Fibroblast of lung (primary cell): ENCODE data around the gene TBC1D17. TPM values are rescaled to one million over a fixed set of nuclear protein-coding genes. Genes with fewer than 3 reads are reported as not detected.
"Not testable (repeated sequence)": the region's sequence is repeated elsewhere in the genome, so short reads cannot be mapped to it uniquely, and the experiment has no call there.

Experiments
- DNase-seq, 2 donors: peaks; one replicate each; pipeline versions ENCODE4 v3.0.0 to v3.0.0-alpha.2; 2010; ENCODE audit warnings: low read depth in 2 of 2
- H2AFZ ChIP-seq: 2 replicates; pipeline ENCODE4 v1.5.1; 2012; ENCODE audit warnings: low read length, control low read depth, inconsistent platforms
- H3K27ac ChIP-seq: 2 replicates; pipeline ENCODE4 v1.5.1; 2011; ENCODE audit warnings: low read length, control low read depth; ENCODE audit not compliant: insufficient read depth
- H3K27me3 ChIP-seq: 2 replicates; pipeline ENCODE4 v1.5.1; 2011; ENCODE audit warnings: mild to moderate bottlenecking, low read length; ENCODE audit not compliant: control insufficient read depth, insufficient read depth
- H3K36me3 ChIP-seq: 2 replicates; pipeline ENCODE4 v1.5.1; 2011; ENCODE audit warnings: low read length; ENCODE audit not compliant: control insufficient read depth, insufficient read depth
- H3K4me1 ChIP-seq: 2 replicates; pipeline ENCODE4 v1.5.1; 2011; ENCODE audit warnings: low read length; ENCODE audit not compliant: control insufficient read depth, insufficient read depth; ENCODE audit errors: extremely low read depth
- H3K4me2 ChIP-seq: 2 replicates; pipeline ENCODE4 v1.5.1; 2011; ENCODE audit warnings: low read length, control low read depth; ENCODE audit not compliant: insufficient read depth; ENCODE audit errors: extremely low read depth
- H3K4me3 ChIP-seq, 4 experiments: fragments of 200-600 bp in 1 of 4; sonication (generic) in 1 of 4; replicated peaks in 1 of 4; 2 replicates each; pipeline ENCODE4 v1.5.1; 2011 to 2016; ENCODE audit warnings: low read length in 4 of 4, low read depth in 3 of 4, mild to moderate bottlenecking in 3 of 4, control low read depth in 2 of 4, inconsistent platforms in 1 of 4, mixed read lengths in 1 of 4; ENCODE audit not compliant: insufficient read depth in 1 of 4; ENCODE audit errors: control extremely low read depth in 1 of 4
- H3K79me2 ChIP-seq: 2 replicates; pipeline ENCODE4 v1.5.1; 2012; ENCODE audit warnings: mild to moderate bottlenecking, low read length, inconsistent platforms; ENCODE audit not compliant: control insufficient read depth, insufficient read depth
- H3K9ac ChIP-seq: 2 replicates; pipeline ENCODE4 v1.5.1; 2011; ENCODE audit warnings: mild to moderate bottlenecking, low read length, control low read depth; ENCODE audit not compliant: insufficient read depth
- H3K9me3 ChIP-seq: 2 replicates; pipeline ENCODE4 v1.5.1; 2012; ENCODE audit warnings: low read depth, low read length; ENCODE audit not compliant: control insufficient read depth, insufficient read depth
- H4K20me1 ChIP-seq: 2 replicates; pipeline ENCODE4 v1.5.1; 2011; ENCODE audit warnings: low read length; ENCODE audit not compliant: control insufficient read depth, insufficient read depth; ENCODE audit errors: extremely low read depth
- EZH2 ChIP-seq: IDR thresholded peaks from 2 replicates; pipeline ENCODE4 v1.5.1; 2012; ENCODE audit warnings: low read length, control low read depth, mild to moderate bottlenecking; ENCODE audit errors: missing control alignments
- polyA plus RNA-seq, 2 donors: library from polyadenylated mRNA; depleted of rRNA in 1 of 2; stranded (reverse) in 1 of 2; unstranded in 1 of 2; fragments of >200 nt; gene quantifications; 2 replicates each; pipeline ENCODE4 v1.2.1, GENCODE V29; 2011 to 2012; ENCODE audit warnings: missing spikeins in 1 of 2
- total RNA-seq: library from RNA; depleted of rRNA; stranded (reverse); fragments of >200 nt; gene quantifications from 2 replicates; pipeline ENCODE4 v1.2.1, GENCODE V29; 2014
- TF ChIP-seq, protein P1 (sequence below), 2 donors: IDR thresholded peaks in 1 of 2; conservative IDR thresholded peaks in 1 of 2; 1 replicate in 1 of 2; 2 replicates in 1 of 2; pipeline ENCODE4 v1.5.1; 2011 to 2012; ENCODE audit warnings: low read length in 2 of 2, control low read depth in 1 of 2, inconsistent platforms in 1 of 2, low read depth in 1 of 2, mild to moderate bottlenecking in 1 of 2

Gene TBC1D17
- total and polyA plus RNA-seq, 2 donors (not counting 1 experiment from before 2014, with no cell fraction given): 19.5 to 32.5 TPM

DNA sequence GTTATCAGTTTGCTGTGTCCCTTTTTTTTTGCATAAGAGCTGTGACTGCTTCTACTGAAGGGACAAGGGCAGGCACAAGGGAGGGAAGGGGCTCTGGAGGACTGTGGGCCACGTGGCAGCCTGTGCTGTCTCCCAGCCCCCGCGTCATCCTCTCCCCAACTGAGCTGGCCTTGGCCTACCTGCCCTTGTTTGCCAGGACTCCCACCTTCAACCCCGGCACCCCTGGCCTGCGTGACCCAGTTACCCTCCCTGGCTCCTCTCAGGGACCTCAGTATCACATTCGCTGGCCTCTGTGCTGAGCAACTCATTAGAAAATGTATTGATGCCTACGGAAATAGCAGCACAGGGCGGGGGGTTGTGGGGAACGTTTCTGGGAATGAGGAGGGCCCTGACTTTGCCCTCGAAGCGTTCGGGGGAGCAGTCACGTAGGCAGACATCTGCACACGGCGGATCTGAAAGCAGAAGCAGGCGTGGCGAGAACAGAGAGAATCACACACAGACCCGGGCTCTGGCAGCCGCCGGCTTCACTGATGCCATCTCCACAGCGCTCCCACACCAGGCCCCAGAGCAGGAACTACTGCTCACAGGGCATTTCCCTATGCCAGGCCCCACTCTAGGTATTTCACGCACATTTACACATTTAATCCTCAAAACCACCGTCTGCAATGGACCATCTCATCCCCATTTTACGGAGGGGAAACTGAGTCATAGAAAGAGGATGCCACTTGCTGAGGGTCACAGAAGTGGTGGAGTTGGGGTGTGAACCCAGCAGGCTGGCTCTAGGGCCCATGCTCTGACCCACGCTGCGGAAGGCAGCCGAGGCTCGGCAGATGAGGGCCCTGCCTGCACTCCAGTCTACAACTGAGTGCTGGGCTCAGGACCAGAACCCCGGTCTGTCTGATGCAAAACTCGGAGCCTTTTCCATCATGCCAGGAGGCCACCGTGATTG, 45.8 kb downstream of the TBC1D17 start:
- Histone ChIP-seq H4K20me1 (no peaks in the 10 kb centered on the region), H3K9ac (no peak overlapping the region), H3K4me3 (no peak overlapping the region), H3K4me2 (no peak overlapping the region), H3K4me1 (peaks cover 14% of the 10 kb centered on the region), H3K79me2 (peaks cover 88% of the 10 kb centered on the region), H3K9me3 (no peaks in the 10 kb centered on the region), H3K27ac (no peak overlapping the region), H3K36me3 (peaks cover 27% of the 10 kb centered on the region), H3K27me3 (no peaks in the 10 kb centered on the region), H2AFZ (no peak overlapping the region)
- TF ChIP-seq, protein P1, sequence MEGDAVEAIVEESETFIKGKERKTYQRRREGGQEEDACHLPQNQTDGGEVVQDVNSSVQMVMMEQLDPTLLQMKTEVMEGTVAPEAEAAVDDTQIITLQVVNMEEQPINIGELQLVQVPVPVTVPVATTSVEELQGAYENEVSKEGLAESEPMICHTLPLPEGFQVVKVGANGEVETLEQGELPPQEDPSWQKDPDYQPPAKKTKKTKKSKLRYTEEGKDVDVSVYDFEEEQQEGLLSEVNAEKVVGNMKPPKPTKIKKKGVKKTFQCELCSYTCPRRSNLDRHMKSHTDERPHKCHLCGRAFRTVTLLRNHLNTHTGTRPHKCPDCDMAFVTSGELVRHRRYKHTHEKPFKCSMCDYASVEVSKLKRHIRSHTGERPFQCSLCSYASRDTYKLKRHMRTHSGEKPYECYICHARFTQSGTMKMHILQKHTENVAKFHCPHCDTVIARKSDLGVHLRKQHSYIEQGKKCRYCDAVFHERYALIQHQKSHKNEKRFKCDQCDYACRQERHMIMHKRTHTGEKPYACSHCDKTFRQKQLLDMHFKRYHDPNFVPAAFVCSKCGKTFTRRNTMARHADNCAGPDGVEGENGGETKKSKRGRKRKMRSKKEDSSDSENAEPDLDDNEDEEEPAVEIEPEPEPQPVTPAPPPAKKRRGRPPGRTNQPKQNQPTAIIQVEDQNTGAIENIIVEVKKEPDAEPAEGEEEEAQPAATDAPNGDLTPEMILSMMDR (conservative IDR thresholded peaks at IDR 0.05 in 1 of 2, IDR thresholded peaks at IDR 0.05 in 1 of 2; ENCODE audit: low read depth in 1 of 2, low read length in 2 of 2): no peak
- TF ChIP-seq EZH2: no peak
- no peak for DNase-seq

DNA sequence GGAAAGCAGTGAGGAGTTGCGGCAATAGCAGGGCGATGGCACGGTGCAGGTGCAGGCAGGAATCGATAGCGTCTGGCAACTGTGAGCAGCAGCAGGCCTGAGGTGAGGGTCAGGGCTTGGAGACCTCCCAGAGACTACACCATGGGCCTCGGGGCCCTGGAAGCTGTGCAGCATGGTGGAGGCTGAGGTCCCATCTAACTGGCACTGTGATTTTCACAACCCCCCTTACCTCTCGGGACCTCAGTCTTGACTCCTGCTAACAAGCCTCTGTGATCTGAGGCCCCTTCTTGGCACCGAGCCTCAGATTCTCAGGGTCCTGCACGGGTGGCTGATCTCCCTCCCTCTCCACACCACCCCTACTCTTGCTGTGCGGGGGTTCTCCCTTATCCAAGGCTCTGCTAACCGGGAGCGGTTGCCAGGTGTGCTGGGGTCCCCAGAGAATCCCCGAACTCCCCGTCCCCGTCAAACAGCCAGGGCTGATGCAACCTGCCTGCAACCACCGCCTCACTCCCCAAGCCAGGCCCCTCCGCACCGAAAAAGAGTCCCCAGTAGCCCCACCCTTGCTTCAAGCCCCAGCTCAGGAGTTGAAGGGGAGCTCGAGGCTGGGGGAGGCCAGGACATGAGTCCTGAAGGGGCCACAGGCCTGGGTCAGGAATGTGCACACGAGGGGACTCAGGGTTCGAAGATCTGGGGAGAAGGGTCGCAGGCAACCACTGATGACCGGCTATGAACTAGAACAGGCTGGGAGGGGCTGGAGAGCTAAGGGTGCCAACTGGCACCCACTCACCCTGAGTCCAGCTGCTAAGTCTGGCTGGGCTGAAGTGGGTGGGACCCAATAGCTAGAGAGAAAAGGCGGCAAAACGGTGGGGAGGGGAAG, 46.7 kb downstream of the TBC1D17 start:
- Histone ChIP-seq H3K4me2 (no peak overlapping the region), H4K20me1 (no peaks in the 10 kb centered on the region), H2AFZ (no peak overlapping the region), H3K27me3 (no peaks in the 10 kb centered on the region), H3K9me3 (no peaks in the 10 kb centered on the region), H3K27ac (no peak overlapping the region), H3K79me2 (peaks cover 90% of the 10 kb centered on the region), H3K4me1 (peaks cover 14% of the 10 kb centered on the region), H3K4me3 (no peak overlapping the region), H3K36me3 (peaks cover 27% of the 10 kb centered on the region), H3K9ac (no peak overlapping the region)
- DNase-seq: peak in 1 of 2 donors; percentile 39
- TF ChIP-seq EZH2: no peak
- TF ChIP-seq, protein P1 (conservative IDR thresholded peaks at IDR 0.05 in 1 of 2, IDR thresholded peaks at IDR 0.05 in 1 of 2; ENCODE audit: low read depth in 1 of 2, low read length in 2 of 2): no peak

DNA sequence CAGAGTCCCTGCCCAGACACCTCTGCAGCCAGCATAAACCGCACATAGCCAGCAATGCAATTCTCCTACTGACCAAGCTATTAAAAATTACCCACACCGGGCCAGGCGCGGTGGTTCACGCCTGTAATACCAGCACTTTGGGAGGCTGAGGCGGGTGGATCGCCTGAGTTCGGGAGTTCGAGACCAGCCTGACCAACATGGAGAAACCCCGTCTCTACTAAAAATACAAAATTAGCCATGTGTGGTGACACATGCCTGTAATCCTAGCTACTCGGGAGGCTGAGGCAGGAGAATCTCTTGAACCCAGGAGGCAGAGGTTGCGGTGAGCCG, 47.3 kb downstream of the TBC1D17 start:
- not testable (repeated sequence) for H3K27me3 ChIP-seq, DNase-seq, H3K4me3 ChIP-seq, H4K20me1 ChIP-seq, H3K9ac ChIP-seq, H3K27ac ChIP-seq, H2AFZ ChIP-seq, H3K4me2 ChIP-seq, H3K9me3 ChIP-seq
- Histone ChIP-seq H3K36me3 (peaks cover 27% of the 10 kb centered on the region), H3K79me2 (peaks cover 84% of the 10 kb centered on the region), H3K4me1 (peaks cover 14% of the 10 kb centered on the region)
